Endothelial cell of umbilical vein (primary cell): ENCODE measurements around the gene TYRO3. TPM values are rescaled to one million over a fixed set of nuclear protein-coding genes. Genes with fewer than 3 reads are reported as not detected.

Experiments
- BruUV-seq: library from RNA; stranded (reverse); fragments of 400-500 nt; replicated peaks from 2 replicates; lab custom pipeline; 2021; lab: Mats Ljungman, UMichigan
- CTCF ChIA-PET: fragments of 300-600, 350-600 bp; sonication (Branson Sonifier 250); formaldehyde crosslinking; loops from one replicate; lab custom pipeline; 2021; ENCODE audit warnings: antibody characterized with exemption, inconsistent platforms; lab: Charles Lee
- POLR2A ChIA-PET: fragments of 300-600, 350-600 bp; sonication (Branson Sonifier 250); formaldehyde crosslinking; loops from one replicate; lab custom pipeline; 2021; ENCODE audit warnings: antibody characterized with exemption, inconsistent platforms; lab: Charles Lee
- DNase-seq: peaks from one replicate; pipeline ENCODE4 v3.0.0-alpha.2; 2011; ENCODE audit warnings: low read depth, low spot score
- FAIRE-seq: peaks from 2 replicates; lab custom pipeline; 2011; peaks lifted over from hg19 to GRCh38; lab: Jason Lieb, UNC
- H2AFZ ChIP-seq: 2 replicates; pipeline ENCODE4 v1.6.0; 2012; ENCODE audit warnings: low read depth, low read length, control low read depth, inconsistent platforms
- H3K27ac ChIP-seq: 2 replicates; pipeline ENCODE4 v1.5.1; 2011; ENCODE audit warnings: low read depth, mild to moderate bottlenecking, control low read depth, low read length, moderate library complexity; ENCODE audit not compliant: insufficient read depth
- H3K27me3 ChIP-seq, 2 experiments: 2 replicates each; pipeline versions ENCODE4 v1.6.0 to v1.6.1; 2011; ENCODE audit warnings: low read length in 2 of 2, mixed read lengths in 1 of 2; ENCODE audit not compliant: control insufficient read depth in 2 of 2, insufficient read depth in 2 of 2
- H3K36me3 ChIP-seq, 2 experiments: 2 replicates in 1 of 2; 3 replicates in 1 of 2; pipeline ENCODE4 v1.5.1; 2011; ENCODE audit warnings: low read length in 2 of 2, mild to moderate bottlenecking in 1 of 2, moderate library complexity in 1 of 2; ENCODE audit not compliant: control insufficient read depth in 2 of 2, insufficient read depth in 2 of 2; ENCODE audit errors: extremely low read depth in 1 of 2
- H3K4me1 ChIP-seq: 3 replicates; pipeline ENCODE4 v1.5.1; 2011; ENCODE audit warnings: mild to moderate bottlenecking, low read length; ENCODE audit not compliant: control insufficient read depth, insufficient read depth; ENCODE audit errors: extremely low read depth
- H3K4me2 ChIP-seq: 2 replicates; pipeline ENCODE4 v1.6.1; 2011; ENCODE audit warnings: low read length, control low read depth, mixed read lengths; ENCODE audit not compliant: insufficient read depth
- H3K4me3 ChIP-seq, 3 experiments: fragments of 200-600 bp in 1 of 3; sonication (generic), shearing (Covaris generic) in 1 of 3; replicated peaks in 1 of 3; 2 replicates each; pipeline ENCODE4 v1.5.1; 2011 to 2016; ENCODE audit warnings: control low read depth in 3 of 3, low read length in 3 of 3, mild to moderate bottlenecking in 2 of 3, inconsistent platforms in 1 of 3, low read depth in 1 of 3, moderate library complexity in 1 of 3; ENCODE audit not compliant: insufficient read depth in 1 of 3
- H3K79me2 ChIP-seq: 2 replicates; pipeline ENCODE4 v1.6.0; 2012; ENCODE audit warnings: low read length, inconsistent platforms; ENCODE audit not compliant: control insufficient read depth, insufficient read depth
- H3K9ac ChIP-seq: replicated peaks from 2 replicates; pipeline ENCODE3; 2011; ENCODE audit warnings: low read length, control low read depth; ENCODE audit not compliant: insufficient read depth; ENCODE audit errors: extremely low read depth
- H3K9me1 ChIP-seq: replicated peaks from 3 replicates; pipeline ENCODE4 v1.6.0; 2011; ENCODE audit warnings: mild to moderate bottlenecking, low read length; ENCODE audit not compliant: control insufficient read depth, insufficient read depth; ENCODE audit errors: extremely low read depth
- H3K9me3 ChIP-seq: replicated peaks from 2 replicates; pipeline ENCODE4 v1.5.1; 2012; ENCODE audit warnings: low read length, inconsistent platforms; ENCODE audit not compliant: control insufficient read depth, insufficient read depth
- H4K20me1 ChIP-seq: replicated peaks from 2 replicates; pipeline ENCODE3; 2011; ENCODE audit warnings: mild to moderate bottlenecking, low read length; ENCODE audit not compliant: control insufficient read depth, insufficient read depth; ENCODE audit errors: extremely low read depth
- CTCF ChIP-seq, 2 donors: IDR thresholded peaks; 1 replicate in 1 of 2; 2 replicates in 1 of 2; pipeline ENCODE4 v1.5.1; 2011; ENCODE audit warnings: low read length in 2 of 2, mild to moderate bottlenecking in 2 of 2, moderate library complexity in 2 of 2, control low read depth in 1 of 2, inconsistent platforms in 1 of 2, low read depth in 1 of 2; ENCODE audit not compliant: insufficient read depth in 1 of 2; ENCODE audit errors: extremely low read depth in 1 of 2
- EZH2 ChIP-seq: IDR thresholded peaks from 2 replicates; pipeline ENCODE4 v1.6.1; 2012; ENCODE audit warnings: borderline replicate concordance, low read depth, mild to moderate bottlenecking, moderate library complexity, low read length, inconsistent platforms; ENCODE audit not compliant: severe bottlenecking
- FOS ChIP-seq: IDR thresholded peaks from 2 replicates; pipeline ENCODE4 v1.6.1; 2011; ENCODE audit warnings: mild to moderate bottlenecking, low read length, moderate library complexity, borderline replicate concordance; ENCODE audit not compliant: insufficient read depth
- GATA2 ChIP-seq: IDR thresholded peaks from 2 replicates; pipeline ENCODE4 v1.7.0; 2011; ENCODE audit warnings: low read depth, mild to moderate bottlenecking, moderate library complexity, mixed read lengths, low read length; ENCODE audit not compliant: insufficient read length, insufficient read depth
- JUN ChIP-seq: IDR thresholded peaks from 2 replicates; pipeline ENCODE4 v1.6.1; 2011; ENCODE audit warnings: borderline replicate concordance, low read depth; ENCODE audit not compliant: insufficient read length, insufficient read depth
- MAX ChIP-seq: IDR thresholded peaks from 2 replicates; pipeline ENCODE4 v1.6.1; 2011; ENCODE audit not compliant: insufficient read depth, insufficient read length
- MYC ChIP-seq: IDR thresholded peaks from one replicate; pipeline ENCODE4 v1.6.1; 2011; ENCODE audit warnings: mild to moderate bottlenecking, low read depth, low read length
- POLR2A ChIP-seq: IDR thresholded peaks from 2 replicates; pipeline ENCODE4 v1.6.1; 2012; ENCODE audit warnings: low read depth, mild to moderate bottlenecking, control low read depth, low read length
- POLR2AphosphoS5 ChIP-seq: IDR thresholded peaks from 2 replicates; pipeline ENCODE4 v1.6.1; 2012; ENCODE audit warnings: low read depth, mild to moderate bottlenecking, control low read depth, low read length, moderate library complexity; ENCODE audit not compliant: insufficient read depth
- dilution Hi-C: fragments of 300-500 bp; cut with MboI; formaldehyde crosslinking; loops from one replicate; pipeline ENCODE4 v1.15.0; 2019; ENCODE audit warnings: low sequenced_read_pairs; ENCODE audit not compliant: extremely low pct_ligation_motif_present
- intact Hi-C: fragments of 100-400 bp; cut with micrococcal nuclease; formaldehyde crosslinking; loops from one replicate; pipeline ENCODE4 v1.10.0; 2022
- polyA plus RNA-seq, 4 experiments: library from polyadenylated mRNA; depleted of rRNA in 3 of 4; stranded (reverse) in 3 of 4; unstranded in 1 of 4; fragments of >200 nt; gene quantifications; 2 replicates each; pipeline versions ENCODE4 v1.2.1 to v1.2.3, GENCODE V29; 2011 to 2012; ENCODE audit warnings: missing spikeins in 1 of 4
- total RNA-seq: library from RNA; stranded (reverse); gene quantifications from 2 replicates; pipeline ENCODE4 v1.2.3, GENCODE V29; 2021

The TYRO3 gene
- total and polyA plus RNA-seq, 2 donors (not counting 3 experiments of a cell fraction or from before 2014, with no cell fraction given): 14.1 to 14.5 TPM

GRCh38 chr15:41570764-41571163, 11.8 kb downstream of the TYRO3 start:
- intact Hi-C loops: no loop called here
- Histone ChIP-seq H3K4me2 (no peak overlapping the region), H3K79me2 (no peaks in the 10 kb centered on the region), H3K27me3 (no peaks in the 10 kb centered on the region), H3K27ac (no peak overlapping the region), H3K9ac (no peak overlapping the region), H3K9me3 (no peaks in the 10 kb centered on the region), H3K36me3 (peaks cover 0 to 5% of the 10 kb centered on the region in 2 experiments), H3K4me1 (no peaks in the 10 kb centered on the region), H3K9me1 (no peaks in the 10 kb centered on the region), H2AFZ (no peak overlapping the region), H4K20me1 (no peaks in the 10 kb centered on the region), H3K4me3 (no peak overlapping the region)
- ChIA-PET POLR2A (no interaction called here), CTCF (interaction anchor here (0.6 to 3.9 kb wide), 4 partner anchors 14 to 33 kb away, joined by 3 to 16 read pairs (median 4); no protein-coding TSS in a partner anchor)
- FAIRE-seq (no peak), DNase-seq (no peak)
- dilution Hi-C loops: no loop called here
- TF ChIP-seq CTCF (IDR thresholded peaks at IDR 0.05; ENCODE audit: extremely low read depth in 1 of 2, insufficient read depth in 1 of 2, low read depth in 1 of 2, low read length in 2 of 2) (no peak), FOS (no peak)
- no TSS peak for BruUV-seq

GRCh38 chr15:41571948-41572347, 12.9 kb downstream of the TYRO3 start:
- Histone ChIP-seq H4K20me1 (no peaks in the 10 kb centered on the region), H3K79me2 (no peaks in the 10 kb centered on the region), H3K9me3 (no peaks in the 10 kb centered on the region), H3K4me1 (no peaks in the 10 kb centered on the region), H3K9ac (no peak overlapping the region), H3K27me3 (no peaks in the 10 kb centered on the region), H3K27ac (no peak overlapping the region), H3K36me3 (peaks cover 0 to 5% of the 10 kb centered on the region in 2 experiments), H3K9me1 (no peaks in the 10 kb centered on the region), H3K4me3 (no peak overlapping the region), H2AFZ (no peak overlapping the region), H3K4me2 (no peak overlapping the region)
- no TSS peak for BruUV-seq
- CTCF ChIA-PET: no interaction called here
- no peak for FAIRE-seq
- intact Hi-C loops: no loop called here
- TF ChIP-seq MYC (no peak), JUN (no peak), FOS (no peak), GATA2 (no peak), EZH2 (no peak), POLR2A (no peak), POLR2AphosphoS5 (no peak), MAX (no peak), CTCF (IDR thresholded peaks at IDR 0.05; ENCODE audit: extremely low read depth in 1 of 2, insufficient read depth in 1 of 2, low read depth in 1 of 2, low read length in 2 of 2) (no peak)
- dilution Hi-C loops: no loop called here
- DNase-seq: no peak
- POLR2A ChIA-PET: no interaction called here
